GM19193 (cell line): ENCODE results near the gene KCNS1.

Source experiments
- POLR2A ChIP-seq: IDR thresholded peaks from 4 replicates; pipeline ENCODE4 v1.6.1; 2011; ENCODE audit not compliant: insufficient read depth, insufficient read length; ENCODE audit errors: extremely low read depth

The KCNS1 gene

GRCh38 chr20:45113865-45114264, 12.9 kb upstream of the KCNS1 start:
- TF ChIP-seq POLR2A: no peak

- no peak for TF ChIP-seq POLR2A
Measured at GRCh38 chr20:45112754-45113153, 11.8 kb upstream of the KCNS1 start.

GRCh38 chr20:45111799-45112471, 11.0 kb upstream of the KCNS1 start:
- TF ChIP-seq POLR2A: no peak

- TF ChIP-seq POLR2A: no peak
Measured at GRCh38 chr20:45111285-45111684, 10.4 kb upstream of the KCNS1 start.

GRCh38 chr20:45110301-45110700, 9.4 kb upstream of the KCNS1 start:
- TF ChIP-seq POLR2A: no peak

GRCh38 chr20:45109634-45110033, 8.7 kb upstream of the KCNS1 start:
- no peak for TF ChIP-seq POLR2A

- no peak for TF ChIP-seq POLR2A
Measured at GRCh38 chr20:45105317-45105716, 4.4 kb upstream of the KCNS1 start.

- TF ChIP-seq POLR2A: no peak
Measured at GRCh38 chr20:45104786-45105185, 3.9 kb upstream of the KCNS1 start.

GRCh38 chr20:45103072-45103471, 2.1 kb upstream of the KCNS1 start:
- TF ChIP-seq POLR2A: no peak

- no peak for TF ChIP-seq POLR2A
Measured at GRCh38 chr20:45101333-45101850, 465 bp upstream of the KCNS1 start.

- no peak for TF ChIP-seq POLR2A
Measured at GRCh38 chr20:45098103-45098773, 2.7 kb downstream of the KCNS1 start.

- TF ChIP-seq POLR2A: no peak
Measured at GRCh38 chr20:45097485-45098102, 3.3 kb downstream of the KCNS1 start.

- no peak for TF ChIP-seq POLR2A
Measured at GRCh38 chr20:45096781-45097180, 4.1 kb downstream of the KCNS1 start.

- no peak for TF ChIP-seq POLR2A
Measured at GRCh38 chr20:45095805-45096238, 5.1 kb downstream of the KCNS1 start.

GRCh38 chr20:45094864-45095574, 5.9 kb downstream of the KCNS1 start:
- TF ChIP-seq POLR2A: no peak
